OCI-LY7 (cell line): Measurements from ENCODE around the gene RFX3. TPM values are rescaled to one million over a fixed set of nuclear protein-coding genes. Genes with fewer than 3 reads are reported as not detected.

Experiments used
- Bru-seq: library from RNA; stranded (reverse); fragments of 400-500 nt; gene quantifications from one replicate; lab custom pipeline; 2021; lab: Mats Ljungman, UMichigan
- BruChase-seq, 2 experiments: library from RNA; stranded (reverse); fragments of 400-500 nt; gene quantifications; one replicate each; lab custom pipeline; 2021; lab: Mats Ljungman, UMichigan
- BruUV-seq: library from RNA; stranded (reverse); fragments of 400-500 nt; replicated peaks from 2 replicates; lab custom pipeline; 2021; lab: Mats Ljungman, UMichigan
- CTCF ChIA-PET: fragments of 300-600 bp; sonication (Branson Sonifier 250); formaldehyde crosslinking; loops from one replicate; lab custom pipeline; 2022; ENCODE audit warnings: antibody characterized with exemption; ENCODE audit not compliant: unreplicated experiment; lab: Charles Lee
- POLR2A ChIA-PET: fragments of 300-600 bp; sonication (Branson Sonifier 250); formaldehyde crosslinking; loops from one replicate; lab custom pipeline; 2022; ENCODE audit warnings: antibody characterized with exemption; lab: Charles Lee
- DNase-seq: peaks from one replicate; pipeline ENCODE4 v3.0.0-alpha.2; 2015; ENCODE audit warnings: low spot score
- H2AFZ ChIP-seq: fragments of 200-600 bp; sonication (generic), shearing (Covaris generic); 2 replicates; pipeline ENCODE4 v1.6.1; 2014; ENCODE audit warnings: mild to moderate bottlenecking, antibody characterized with exemption, low read length, moderate library complexity
- H3K27ac ChIP-seq: fragments of 200-600 bp; sonication (generic); 2 replicates; pipeline ENCODE4 v1.5.1; 2014; ENCODE audit warnings: mixed run types, low read depth, mild to moderate bottlenecking, moderate library complexity, low read length, inconsistent platforms; ENCODE audit not compliant: poor library complexity, severe bottlenecking
- H3K36me3 ChIP-seq: fragments of 200-600 bp; sonication (generic); 2 replicates; pipeline ENCODE4 v1.6.1; 2014; ENCODE audit warnings: mild to moderate bottlenecking, antibody characterized with exemption, low read length, moderate library complexity, mixed read lengths; ENCODE audit not compliant: insufficient read depth
- H3K4me1 ChIP-seq: fragments of 200-600 bp; sonication (generic); 2 replicates; pipeline ENCODE4 v1.5.1; 2014; ENCODE audit warnings: mild to moderate bottlenecking, low read length; ENCODE audit not compliant: insufficient read depth, poor library complexity, severe bottlenecking
- H3K4me2 ChIP-seq: fragments of 200-600 bp; sonication (generic); 2 replicates; pipeline ENCODE4 v1.6.1; 2014; ENCODE audit warnings: mild to moderate bottlenecking, low read length
- H3K4me3 ChIP-seq: fragments of 200-600 bp; sonication (generic); 2 replicates; pipeline ENCODE4 v1.5.1; 2014; ENCODE audit warnings: mild to moderate bottlenecking, low read depth, low read length; ENCODE audit not compliant: poor library complexity, severe bottlenecking
- H3K79me2 ChIP-seq: fragments of 200-600 bp; sonication (generic); 2 replicates; pipeline ENCODE4 v1.6.1; 2016; ENCODE audit warnings: low read depth, mild to moderate bottlenecking, low read length, moderate library complexity, mixed read lengths; ENCODE audit not compliant: insufficient read depth
- H3K9me2 ChIP-seq: fragments of 200-600 bp; sonication (generic); 2 replicates; pipeline ENCODE4 v1.6.1; 2016; ENCODE audit warnings: mild to moderate bottlenecking, low read length, mixed read lengths; ENCODE audit not compliant: insufficient read depth
- H3K9me3 ChIP-seq: fragments of 200-600 bp; sonication (generic); 2 replicates; pipeline ENCODE4 v1.6.1; 2014; ENCODE audit warnings: mild to moderate bottlenecking, mixed run types, low read length, mixed read lengths
- H4K20me1 ChIP-seq: fragments of 200-600 bp; sonication (generic); 2 replicates; pipeline ENCODE4 v1.6.1; 2014; ENCODE audit warnings: mild to moderate bottlenecking, antibody characterized with exemption, low read length, moderate library complexity, mixed read lengths; ENCODE audit not compliant: insufficient read depth
- CTCF ChIP-seq: fragments of 200-600 bp; sonication (generic); conservative IDR thresholded peaks from 2 replicates; pipeline ENCODE4 v1.5.1; 2014; ENCODE audit warnings: mild to moderate bottlenecking, antibody characterized with exemption, low read length, moderate library complexity, mixed read lengths
- EZH2phosphoT487 ChIP-seq: fragments of 200-600 bp; sonication (generic); IDR thresholded peaks from 2 replicates; pipeline ENCODE4 v1.6.1; 2018; ENCODE audit warnings: low read depth, borderline replicate concordance, mild to moderate bottlenecking, mixed run types, antibody characterized with exemption, low read length, moderate library complexity, mixed read lengths
- intact Hi-C: fragments of 100-400 bp; cut with micrococcal nuclease; formaldehyde crosslinking; loops from one replicate; pipeline ENCODE4 v1.10.0; 2022; ENCODE audit not compliant: unreplicated experiment
- long read RNA-seq: library from polyadenylated mRNA; stranded (forward); transcript quantifications from one replicate; pipeline ENCODE4 v2.0.0, GENCODE V29; 2022
- total RNA-seq, 2 experiments: library from RNA; depleted of rRNA in 1 of 2; stranded (reverse); fragments of >200 nt in 1 of 2; shearing (Covaris generic) in 1 of 2; gene quantifications; 2 replicates each; pipeline ENCODE4 v1.2.3, GENCODE V29; 2014 to 2022

The RFX3 gene
- total RNA-seq (2014; rRNA removed; shearing (Covaris generic)) (6.9 and 11.5 TPM in 2 replicates), total RNA-seq (2022) (18.1 and 22.4 TPM in 2 replicates), Bru-seq, nascent RNA (percentile 78 among the genes with signal in this experiment), BruChase-seq, experiment 1, labeled RNA remaining after a 6-hour chase (percentile 77 among the genes with signal in this experiment), BruChase-seq, experiment 2, labeled RNA remaining after a 2-hour chase (percentile 85 among the genes with signal in this experiment)
- long read RNA-seq, partial matches to known transcripts, result 7 of 15 reads
- long read RNA-seq, other reads (novel, unspliced or antisense), result 8 of 15 reads

GRCh38 chr9:3525836-3526164 is at the start of gene RFX3:
TSS of gene RFX3 (minus strand) at chr9:3526001. CDS start at chr9:3395588, 130,413 bp downstream.
- Histone ChIP-seq H3K4me1 (peaks cover 42% of the 10 kb centered on the region), H3K4me2 (peak within 1 kb of the TSS; percentile 85), H3K9me3 (no peaks in the 10 kb centered on the region), H3K9me2 (no peaks in the 10 kb centered on the region), H3K79me2 (peaks cover 80% of the 10 kb centered on the region), H3K4me3 (peak within 1 kb of the TSS; percentile 95), H4K20me1 (0 out of 2 replicates have a peak, but pooled peaks cover under 1% of the 10 kb centered on the region), H3K27ac (peak within 1 kb of the TSS; percentile 96), H2AFZ (peak within 1 kb of the TSS; percentile 80; the same call in 1 of the 2 replicates), H3K36me3 (peaks cover 25% of the 10 kb centered on the region)
- DNase-seq, result peak; percentile 92
- BruUV-seq, result no TSS peak
- TF ChIP-seq EZH2phosphoT487 (no peak), CTCF (no peak)
- intact Hi-C loops, result loop anchor here (1.0 to 5.0 kb wide), 3 partner anchors 47 to 683 kb away; partner anchors contain the start of gene PUM3
- POLR2A ChIA-PET, result interaction anchor here (0.8 to 4.0 kb wide), 6 partner anchors 9 to 58 kb away, joined by 4 to 52 read pairs (median 22); no protein-coding TSS in a partner anchor
- CTCF ChIA-PET, result no interaction called here

- intact Hi-C loops, result no loop called here
- no TSS peak for BruUV-seq
- H3K27ac ChIP-seq, result no peak overlapping the region
- H3K9me2 ChIP-seq, result no peaks in the 10 kb centered on the region
- H3K79me2 ChIP-seq, result no peaks in the 10 kb centered on the region
- H2AFZ ChIP-seq, result no peak overlapping the region
- H3K9me3 ChIP-seq, result no peaks in the 10 kb centered on the region
- no peak overlapping the region for H3K4me3 ChIP-seq
- H4K20me1 ChIP-seq, result no peaks in the 10 kb centered on the region
- no peak for DNase-seq
- H3K4me2 ChIP-seq, result no peak overlapping the region
- H3K36me3 ChIP-seq, result no peaks in the 10 kb centered on the region
- TF ChIP-seq EZH2phosphoT487 (no peak), CTCF (no peak)
- ChIA-PET POLR2A (interaction anchor here (0.6 to 1.3 kb wide), 3 partner anchors 9 to 146 kb away, joined by 3 to 4 read pairs (median 3); no protein-coding TSS in a partner anchor), CTCF (no interaction called here)
- H3K4me1 ChIP-seq, result no peaks in the 10 kb centered on the region
Measured at GRCh38 chr9:3571500-3571899, 45.7 kb upstream of the RFX3 start.

GRCh38 chr9:3569529-3569928 is 43.7 kb upstream of the RFX3 start:
- POLR2A ChIA-PET, result no interaction called here
- CTCF ChIA-PET, result no interaction called here
- no TSS peak for BruUV-seq
- Histone ChIP-seq H3K79me2 (no peaks in the 10 kb centered on the region), H4K20me1 (no peaks in the 10 kb centered on the region), H3K4me3 (no peak overlapping the region), H3K4me2 (no peak overlapping the region), H3K36me3 (no peaks in the 10 kb centered on the region), H3K9me3 (no peaks in the 10 kb centered on the region), H3K4me1 (no peaks in the 10 kb centered on the region), H2AFZ (no peak overlapping the region), H3K9me2 (no peaks in the 10 kb centered on the region), H3K27ac (no peak overlapping the region)
- intact Hi-C loops, result no loop called here
- no peak for TF ChIP-seq EZH2phosphoT487
- no peak for TF ChIP-seq CTCF
- no peak for DNase-seq
